Stimulated activated CD8-positive, alpha-beta memory T cell treated with anti-CD3 and anti-CD28 coated beads, Interleukin-15, amount 100 ng/mL, for 24 hours (primary cell): ENCODE results near the gene LRP10.
"Not testable (repeated sequence)": the region's sequence is repeated elsewhere in the genome, so short reads cannot be mapped to it uniquely, and the experiment has no call there.

ENCODE experiments used
- DNase-seq: peaks from one replicate; pipeline ENCODE4 v3.0.0-alpha.2; 2020; ENCODE audit warnings: low read depth

LRP10 gene

DNA sequence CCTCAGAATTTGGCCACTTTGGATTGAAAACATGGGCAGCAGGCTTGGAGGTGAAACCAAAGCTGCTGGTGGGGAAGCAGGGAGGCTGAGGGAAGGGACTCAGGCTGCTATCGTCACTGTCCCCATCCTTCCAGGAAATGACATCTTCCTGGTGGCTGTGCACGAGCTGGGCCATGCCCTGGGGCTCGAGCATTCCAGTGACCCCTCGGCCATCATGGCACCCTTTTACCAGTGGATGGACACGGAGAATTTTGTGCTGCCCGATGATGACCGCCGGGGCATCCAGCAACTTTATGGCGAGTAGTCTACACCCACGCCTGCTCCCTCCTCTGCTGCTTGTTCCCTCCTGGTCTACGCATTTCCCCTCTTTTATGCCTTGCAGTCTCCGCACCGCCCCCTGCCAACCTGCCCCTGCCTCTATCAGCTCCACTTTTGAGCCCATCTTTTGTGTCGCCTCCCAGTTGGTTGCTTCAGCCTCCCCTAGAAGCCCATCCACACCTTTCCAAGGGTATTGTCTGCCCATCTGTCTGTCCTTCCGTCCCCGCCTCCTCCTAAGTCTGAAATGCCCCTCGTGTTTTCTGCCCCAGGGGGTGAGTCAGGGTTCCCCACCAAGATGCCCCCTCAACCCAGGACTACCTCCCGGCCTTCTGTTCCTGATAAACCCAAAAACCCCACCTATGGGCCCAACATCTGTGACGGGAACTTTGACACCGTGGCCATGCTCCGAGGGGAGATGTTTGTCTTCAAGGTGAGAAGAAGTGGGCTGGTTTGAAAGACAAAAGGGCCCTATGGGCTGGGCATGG is 28.2 kb upstream of the LRP10 start:
- no peak for DNase-seq

DNA sequence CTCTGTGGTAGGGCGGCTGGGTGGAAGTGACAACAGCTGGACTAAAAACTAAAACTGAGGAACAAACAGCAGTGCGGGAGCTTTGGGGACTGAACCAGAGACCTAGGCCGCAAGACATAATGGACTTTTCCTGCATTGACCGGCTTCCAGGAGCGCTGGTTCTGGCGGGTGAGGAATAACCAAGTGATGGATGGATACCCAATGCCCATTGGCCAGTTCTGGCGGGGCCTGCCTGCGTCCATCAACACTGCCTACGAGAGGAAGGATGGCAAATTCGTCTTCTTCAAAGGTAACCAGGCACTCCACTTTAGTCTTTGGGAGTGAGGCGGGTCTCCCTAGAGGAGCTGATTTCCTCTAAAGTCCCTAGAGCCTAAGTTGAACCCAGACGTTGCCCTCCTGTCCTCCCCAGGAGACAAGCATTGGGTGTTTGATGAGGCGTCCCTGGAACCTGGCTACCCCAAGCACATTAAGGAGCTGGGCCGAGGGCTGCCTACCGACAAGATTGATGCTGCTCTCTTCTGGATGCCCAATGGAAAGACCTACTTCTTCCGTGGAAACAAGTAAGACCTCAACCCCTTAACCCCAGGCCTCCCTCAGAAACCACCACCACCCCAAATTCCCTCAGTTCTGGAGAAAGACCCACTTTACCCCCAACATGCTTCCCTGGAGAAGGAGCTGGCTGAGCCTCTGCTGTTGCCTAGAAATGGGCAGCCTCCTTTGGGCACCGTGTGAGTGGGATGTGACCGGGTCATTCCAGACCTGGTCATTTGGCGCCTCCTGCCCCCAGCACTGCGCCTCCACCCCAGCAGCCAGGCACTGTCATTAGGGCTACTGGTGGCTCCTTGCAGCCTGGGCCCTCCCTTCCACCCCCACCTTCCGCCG is 27.1 kb upstream of the LRP10 start:
- no peak for DNase-seq

DNA sequence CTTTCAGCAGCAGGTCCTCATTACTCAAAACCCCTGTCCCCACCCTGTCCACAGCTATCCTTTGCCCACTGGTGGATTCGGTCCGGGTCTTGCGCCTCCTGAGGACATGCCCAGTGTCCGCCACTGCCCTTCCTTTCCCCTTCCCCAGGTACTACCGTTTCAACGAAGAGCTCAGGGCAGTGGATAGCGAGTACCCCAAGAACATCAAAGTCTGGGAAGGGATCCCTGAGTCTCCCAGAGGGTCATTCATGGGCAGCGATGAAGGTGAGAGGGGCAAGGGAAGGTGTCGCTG is 26.5 kb upstream of the LRP10 start:
- no peak for DNase-seq

DNA sequence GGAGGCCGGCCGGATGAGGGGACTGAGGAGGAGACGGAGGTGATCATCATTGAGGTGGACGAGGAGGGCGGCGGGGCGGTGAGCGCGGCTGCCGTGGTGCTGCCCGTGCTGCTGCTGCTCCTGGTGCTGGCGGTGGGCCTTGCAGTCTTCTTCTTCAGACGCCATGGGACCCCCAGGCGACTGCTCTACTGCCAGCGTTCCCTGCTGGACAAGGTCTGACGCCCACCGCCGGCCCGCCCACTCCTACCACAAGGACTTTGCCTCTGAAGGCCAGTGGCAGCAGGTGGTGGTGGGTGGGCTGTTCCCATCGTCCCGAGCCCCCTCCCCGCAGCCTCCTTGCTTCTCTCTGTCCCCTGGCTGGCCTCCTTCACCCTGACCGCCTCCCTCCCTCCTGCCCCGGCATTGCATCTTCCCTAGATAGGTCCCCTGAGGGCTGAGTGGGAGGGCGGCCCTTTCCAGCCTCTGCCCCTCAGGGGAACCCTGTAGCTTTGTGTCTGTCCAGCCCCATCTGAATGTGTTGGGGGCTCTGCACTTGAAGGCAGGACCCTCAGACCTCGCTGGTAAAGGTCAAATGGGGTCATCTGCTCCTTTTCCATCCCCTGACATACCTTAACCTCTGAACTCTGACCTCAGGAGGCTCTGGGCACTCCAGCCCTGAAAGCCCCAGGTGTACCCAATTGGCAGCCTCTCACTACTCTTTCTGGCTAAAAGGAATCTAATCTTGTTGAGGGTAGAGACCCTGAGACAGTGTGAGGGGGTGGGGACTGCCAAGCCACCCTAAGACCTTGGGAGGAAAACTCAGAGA is 25.5 kb upstream of the LRP10 start:
- no peak for DNase-seq

DNA sequence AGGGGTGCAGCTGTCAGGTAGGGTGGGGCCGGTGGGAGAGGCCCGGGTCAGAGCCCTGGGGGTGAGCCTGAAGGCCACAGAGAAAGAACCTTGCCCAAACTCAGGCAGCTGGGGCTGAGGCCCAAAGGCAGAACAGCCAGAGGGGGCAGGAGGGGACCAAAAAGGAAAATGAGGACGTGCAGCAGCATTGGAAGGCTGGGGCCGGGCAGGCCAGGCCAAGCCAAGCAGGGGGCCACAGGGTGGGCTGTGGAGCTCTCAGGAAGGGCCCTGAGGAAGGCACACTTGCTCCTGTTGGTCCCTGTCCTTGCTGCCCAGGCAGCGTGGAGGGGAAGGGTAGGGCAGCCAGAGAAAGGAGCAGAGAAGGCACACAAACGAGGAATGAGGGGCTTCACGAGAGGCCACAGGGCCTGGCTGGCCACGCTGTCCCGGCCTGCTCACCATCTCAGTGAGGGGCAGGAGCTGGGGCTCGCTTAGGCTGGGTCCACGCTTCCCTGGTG is 24.7 kb upstream of the LRP10 start:
- no peak for DNase-seq

DNA sequence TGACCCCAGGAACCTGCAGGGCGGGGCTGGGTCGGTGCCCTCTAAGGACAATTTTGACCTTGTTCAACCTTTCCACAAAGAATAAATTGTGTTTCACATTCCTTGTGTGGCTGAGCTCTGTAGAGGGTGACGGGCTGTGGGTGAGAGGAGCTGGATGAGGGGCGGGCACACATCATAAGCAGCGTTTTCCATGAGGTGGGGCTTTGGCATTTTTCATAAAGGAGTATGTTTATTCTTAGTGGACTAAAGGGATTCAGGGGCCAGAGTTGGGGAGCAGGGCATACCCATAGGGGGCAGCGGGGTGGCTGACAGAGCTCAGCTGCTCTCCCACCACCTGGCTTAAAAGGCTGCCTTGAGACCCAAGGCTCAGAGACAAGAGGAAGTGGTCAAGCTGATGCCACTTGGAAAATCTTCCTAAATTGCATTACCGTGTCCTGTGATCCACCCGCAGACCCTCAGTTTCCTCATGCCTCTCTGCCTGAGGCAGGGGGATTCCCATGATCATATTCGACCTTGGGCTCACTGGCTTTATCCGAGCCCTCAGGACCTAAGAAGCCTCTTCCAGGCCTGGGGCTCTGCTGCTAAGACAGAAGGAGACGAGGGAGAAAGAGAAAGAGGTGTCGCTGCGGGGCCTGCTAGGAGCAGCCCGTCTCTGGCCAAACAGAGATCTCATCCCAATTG is 23.7 kb upstream of the LRP10 start:
- DNase-seq: no peak

DNA sequence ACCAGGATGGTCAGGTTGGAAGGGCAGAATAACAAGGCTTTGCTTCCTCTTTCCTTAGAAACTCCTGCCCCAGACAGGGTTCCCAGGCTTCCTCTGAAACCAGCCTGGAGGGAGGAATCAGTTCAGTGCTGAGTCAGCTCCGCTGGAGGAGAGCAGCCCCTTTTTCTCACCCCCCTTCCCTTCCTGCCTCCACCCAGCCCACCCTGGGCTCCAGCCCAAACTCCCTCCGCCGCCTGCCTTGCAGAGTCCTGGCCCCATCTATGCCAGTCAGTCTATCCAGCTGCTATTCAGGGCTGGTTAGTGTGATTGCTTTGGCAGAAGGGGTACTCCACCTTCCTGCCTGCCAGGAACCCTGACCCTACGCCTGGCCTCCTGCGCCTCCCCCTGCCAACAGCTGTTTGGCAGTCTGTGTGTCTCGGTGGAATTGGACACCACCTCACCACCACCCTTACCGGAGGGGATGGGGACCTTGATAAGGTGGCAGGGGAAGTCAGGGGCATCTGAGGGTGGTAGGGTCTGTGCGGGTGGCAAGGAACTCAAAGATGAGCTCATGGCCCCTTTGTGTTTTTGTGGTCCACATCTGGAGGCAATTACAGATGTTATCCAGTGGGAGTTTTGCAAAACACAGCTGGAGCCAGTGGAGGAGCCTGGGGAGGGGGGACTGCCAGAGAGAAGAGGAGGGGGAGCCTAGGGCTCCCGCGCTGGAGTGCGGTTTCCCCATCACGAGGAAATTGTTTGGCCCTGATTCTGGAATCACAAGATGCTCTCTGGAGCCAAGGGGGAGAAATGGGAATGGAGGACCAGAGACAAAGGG is 23.0 kb upstream of the LRP10 start:
- no peak for DNase-seq

DNA sequence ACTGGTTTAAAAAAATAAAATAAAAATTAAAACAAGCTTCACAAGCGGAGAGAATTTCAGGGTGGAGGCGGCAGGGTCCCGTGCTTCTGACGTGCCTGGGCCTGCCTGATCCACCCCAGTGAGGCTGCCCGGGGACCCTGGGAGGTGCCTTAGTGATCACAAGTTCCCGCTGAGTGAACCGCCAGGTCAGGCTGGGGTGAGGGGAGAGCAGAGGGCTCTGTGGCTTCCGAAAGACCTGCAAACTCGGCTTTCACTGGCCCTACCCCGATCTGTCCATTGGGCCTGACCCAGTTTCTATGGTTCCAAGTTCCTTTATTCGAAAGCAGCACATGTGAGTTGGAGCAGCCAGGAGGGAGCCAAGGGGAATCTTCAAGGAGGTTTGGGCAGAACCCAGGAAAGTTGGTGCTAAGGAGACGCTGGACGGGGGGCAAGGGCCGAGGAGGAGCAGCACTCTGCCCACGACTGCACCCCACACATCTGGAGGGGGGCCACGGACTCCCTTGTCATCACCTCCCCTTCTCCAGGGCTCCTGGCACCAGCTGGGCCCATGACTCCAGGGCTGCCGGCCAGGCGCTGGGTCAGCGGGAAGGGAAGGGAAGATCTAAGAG is 22.2 kb upstream of the LRP10 start:
- no peak for DNase-seq

DNA sequence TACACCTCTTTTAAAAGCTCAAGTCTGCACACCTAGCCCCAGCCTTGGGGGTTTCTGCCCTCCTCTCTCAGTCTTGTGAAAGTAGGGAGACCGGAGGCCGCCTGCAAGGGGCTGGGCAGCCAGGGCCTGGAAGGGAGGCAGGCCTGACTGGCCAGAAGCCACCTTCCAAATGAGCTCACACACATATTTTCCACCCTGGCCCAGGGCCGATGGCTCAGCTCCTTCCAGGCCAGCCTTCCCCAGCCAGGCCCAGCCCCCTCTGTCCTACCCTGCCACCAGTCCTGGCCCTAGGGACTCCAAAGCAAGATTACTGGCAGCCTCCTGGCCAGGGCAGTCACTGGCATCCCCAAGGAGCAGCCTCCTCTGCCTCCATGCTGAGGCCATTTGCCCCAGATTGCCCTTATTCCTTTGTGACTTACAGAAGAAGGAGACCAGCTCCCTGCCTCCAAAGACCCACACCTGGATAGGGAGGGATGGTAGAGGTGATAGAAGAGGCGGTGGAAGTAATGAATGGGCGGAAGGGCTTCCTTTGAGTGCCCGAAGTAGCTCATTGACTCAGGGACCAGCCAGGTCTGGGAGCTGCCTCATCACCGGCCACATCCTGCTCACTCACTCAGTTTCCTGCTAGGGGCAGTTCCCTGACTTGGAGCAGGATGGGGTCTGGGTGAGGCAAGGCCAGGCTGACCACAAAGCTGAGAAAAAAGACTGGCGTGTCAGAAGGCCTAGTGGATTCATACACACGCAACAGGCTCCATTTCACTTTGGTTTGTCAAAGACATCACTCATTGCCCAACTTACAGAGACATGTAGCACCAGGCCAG is 20.4 kb upstream of the LRP10 start:
- DNase-seq: no peak

DNA sequence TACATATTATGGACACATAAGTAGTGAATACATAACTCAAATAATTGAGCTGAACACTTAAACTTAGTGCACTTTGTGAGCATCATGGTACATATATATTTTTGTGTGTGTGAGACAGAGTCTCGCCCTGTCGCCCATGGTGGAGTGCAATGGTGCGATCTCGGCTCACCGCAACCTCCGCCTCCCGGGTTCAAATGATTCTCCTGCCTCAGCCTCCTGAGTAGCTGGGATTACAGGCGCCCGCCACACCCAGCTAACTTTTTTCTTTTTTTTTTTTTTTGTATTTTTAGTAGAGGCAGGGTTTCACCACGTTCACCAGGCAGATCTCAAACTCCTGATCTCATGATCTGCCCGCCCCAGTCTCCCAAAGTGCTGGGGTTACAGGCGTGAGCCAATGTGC is 19.4 kb upstream of the LRP10 start:
- not testable (repeated sequence) for DNase-seq

DNA sequence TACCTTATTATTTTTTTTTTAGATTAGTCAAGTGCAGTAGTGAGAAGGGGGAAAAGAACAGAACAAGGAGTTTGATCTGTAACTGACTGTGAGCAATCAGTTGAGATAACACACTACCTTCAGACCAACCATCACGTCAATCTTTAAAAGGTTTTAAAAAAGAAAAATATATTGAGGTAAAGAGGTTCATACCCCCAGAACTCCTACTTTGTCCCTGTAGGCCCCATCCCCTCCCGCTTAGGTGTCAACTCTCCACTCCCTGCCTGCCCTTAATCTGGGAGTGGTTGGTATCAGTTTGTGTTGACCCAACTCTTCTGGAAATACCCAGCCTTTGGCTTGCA is 19.0 kb upstream of the LRP10 start:
- no peak for DNase-seq

DNA sequence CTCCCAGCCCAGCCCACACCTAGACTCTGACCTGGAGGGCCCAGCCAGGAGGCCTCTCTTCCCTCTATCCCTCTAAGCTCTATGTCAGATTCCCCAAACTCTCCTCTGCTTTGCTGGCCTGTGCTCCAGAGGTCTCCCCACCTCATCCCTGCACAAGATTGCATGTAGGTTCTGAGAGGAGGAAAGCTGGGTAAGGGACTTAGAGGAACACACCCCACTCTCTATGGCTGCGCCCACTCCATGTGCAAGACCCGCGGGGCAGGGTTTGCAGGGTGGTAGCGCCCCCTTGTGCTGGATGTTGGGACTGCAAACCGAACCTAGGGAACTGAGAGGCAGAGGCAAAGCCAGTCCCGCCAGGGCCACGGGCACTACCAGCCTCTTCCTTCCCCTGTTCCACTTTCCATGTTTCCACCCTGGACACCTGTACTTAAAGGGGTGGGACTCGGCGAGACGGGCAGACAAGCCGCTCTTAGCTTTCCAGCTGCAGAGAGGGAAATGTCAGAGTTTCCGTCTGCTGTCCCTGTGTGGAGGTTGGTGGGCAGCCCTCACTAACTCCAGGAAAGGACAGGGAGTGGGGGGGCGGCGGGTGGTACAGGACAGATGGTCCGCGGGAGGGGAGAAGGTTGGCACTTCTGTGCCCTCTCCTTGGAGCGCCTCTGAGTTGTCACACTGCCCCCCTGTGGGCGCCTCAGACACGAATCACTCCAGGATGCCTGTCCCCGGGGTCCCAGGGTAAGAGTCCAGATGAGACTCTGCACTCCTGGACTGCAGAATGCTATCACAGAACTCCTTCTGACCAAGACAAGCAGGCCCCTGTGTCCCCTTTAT is 18.4 kb upstream of the LRP10 start:
- peak; percentile 99 for DNase-seq

DNA sequence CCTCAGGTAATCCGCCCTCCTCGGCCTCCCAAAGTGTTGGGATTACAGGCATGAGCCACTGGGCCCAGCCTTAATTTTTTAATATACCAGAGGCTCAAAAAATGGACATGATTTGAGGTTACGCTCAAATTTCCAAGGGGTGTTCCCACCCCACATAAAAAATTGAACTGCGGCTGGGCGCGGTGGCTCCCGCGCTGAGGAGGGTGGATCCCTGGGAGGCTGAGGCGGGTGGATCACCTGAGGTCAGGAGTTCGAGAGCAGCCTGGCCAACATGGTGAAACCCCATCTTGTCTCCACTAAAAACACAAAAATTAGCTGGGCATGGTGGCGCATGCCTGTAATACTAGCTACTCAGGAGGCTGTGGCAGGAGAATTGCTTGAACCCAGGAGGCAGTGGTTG is 17.2 kb upstream of the LRP10 start:
- DNase-seq: not testable (repeated sequence)

DNA sequence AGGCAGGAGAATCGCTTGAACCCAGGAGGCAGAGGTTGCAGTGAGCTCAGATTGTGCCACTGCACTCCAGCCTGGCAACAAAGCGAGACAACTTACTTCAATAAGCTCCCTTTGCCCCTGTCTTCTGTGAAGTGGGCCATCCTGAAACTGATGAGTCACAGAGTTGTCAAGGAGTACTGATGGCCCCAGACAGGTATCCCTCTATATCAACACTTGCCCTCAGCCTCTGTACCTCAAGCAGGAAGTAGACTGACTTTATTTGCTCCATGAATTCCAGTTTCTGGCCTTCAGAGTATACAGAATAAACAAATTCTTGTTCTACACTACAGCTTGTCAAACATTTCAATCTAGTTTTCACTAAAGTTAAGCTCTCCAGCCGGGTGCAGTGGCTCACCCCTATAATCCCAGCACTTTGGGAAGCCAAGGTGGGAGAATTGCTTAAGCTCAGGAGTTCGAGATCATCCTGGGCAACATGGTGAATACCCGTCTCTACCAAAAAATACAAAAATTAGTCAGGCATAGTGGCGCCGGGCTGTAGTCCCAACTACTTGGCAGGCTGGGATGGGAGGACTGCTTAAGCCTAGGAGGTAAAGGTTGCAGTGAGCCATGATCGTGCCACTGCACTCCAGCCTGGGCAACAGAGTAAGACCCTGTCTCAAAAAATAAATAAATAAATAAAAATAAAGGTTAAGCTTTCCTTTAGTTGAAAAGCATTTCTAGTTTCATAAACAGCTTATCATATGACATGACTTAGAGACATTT is 16.4 kb upstream of the LRP10 start:
- no peak for DNase-seq

DNA sequence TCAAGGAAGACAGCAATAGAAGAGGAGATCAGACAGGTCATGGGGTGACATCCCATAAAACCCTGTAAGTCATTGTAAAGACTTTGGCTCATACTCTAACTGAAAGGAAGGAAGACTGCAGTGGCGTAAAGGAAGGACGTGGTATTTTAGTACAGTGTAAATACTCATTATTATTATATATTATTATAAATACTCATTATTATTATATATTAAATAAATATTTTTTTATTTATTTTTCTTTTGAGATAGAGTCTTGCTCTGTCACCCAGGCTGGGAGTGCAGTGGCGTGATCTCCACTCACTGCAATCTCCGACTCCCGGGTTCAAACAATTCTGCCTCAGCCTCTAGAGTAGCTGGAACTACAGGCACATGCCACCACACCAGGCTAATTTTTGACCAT is 15.1 kb upstream of the LRP10 start:
- DNase-seq: no peak

DNA sequence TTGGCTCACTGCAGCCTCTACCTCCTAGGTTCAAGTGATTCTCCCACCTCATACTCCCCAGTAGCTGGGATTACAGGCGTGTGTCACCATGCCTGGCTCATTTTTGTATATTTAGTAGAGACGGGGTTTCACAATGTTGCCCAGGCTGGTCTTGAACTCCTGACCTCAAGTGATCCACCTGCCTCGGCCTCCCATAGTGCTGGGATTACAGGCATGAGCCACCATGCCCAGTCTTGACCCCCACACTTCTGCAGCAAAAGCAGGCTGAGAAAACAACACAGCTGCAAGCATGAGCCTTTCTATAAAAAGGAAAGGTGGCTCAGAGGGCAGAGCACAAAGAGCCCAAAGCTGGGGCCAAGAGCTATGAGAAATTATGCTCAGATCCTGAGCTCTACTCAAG is 11.2 kb upstream of the LRP10 start:
- DNase-seq: not testable (repeated sequence)

DNA sequence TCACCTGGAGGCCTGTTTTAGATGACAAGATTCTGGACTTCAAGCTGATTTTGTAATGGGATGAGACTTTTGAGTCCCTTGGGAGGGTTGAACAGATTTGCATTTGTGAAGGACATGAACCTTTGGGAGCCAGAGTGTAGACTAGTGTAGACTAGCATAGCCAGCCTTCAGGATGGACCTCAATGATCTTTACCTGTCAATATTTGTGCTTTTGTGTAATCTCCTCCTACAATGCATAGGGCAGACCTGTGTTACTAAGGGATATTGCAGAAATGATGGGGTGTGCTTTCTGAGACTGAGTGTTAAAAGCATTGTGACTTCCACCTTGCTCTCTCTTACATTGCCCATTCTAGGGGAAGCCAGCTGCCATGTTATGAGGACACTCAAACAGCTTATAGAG is 9.9 kb upstream of the LRP10 start:
- DNase-seq: no peak

DNA sequence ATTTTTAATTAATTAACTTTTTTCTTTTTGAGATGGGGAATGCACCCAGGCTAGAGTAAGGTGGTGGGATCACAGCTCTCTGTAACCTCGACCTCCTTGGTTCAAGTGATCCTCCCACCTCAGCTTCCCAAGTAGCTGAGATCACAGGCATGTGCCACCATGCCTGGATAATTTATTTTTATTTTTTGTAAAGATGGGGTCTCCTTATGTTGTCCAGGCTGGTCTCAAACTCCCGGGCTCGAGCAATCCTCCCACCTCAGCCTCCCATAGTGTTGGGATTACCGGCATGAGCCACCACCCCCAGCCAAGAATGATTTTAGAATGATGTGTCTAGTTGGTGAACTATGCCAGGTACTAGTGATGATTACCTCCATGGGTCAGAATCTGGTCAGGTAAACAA is 6.6 kb upstream of the LRP10 start:
- no peak for DNase-seq
